GM20000 (cell line): Measurements from ENCODE around the gene PLCL2.

Experiments
- DNase-seq: peaks from one replicate; pipeline ENCODE4 v3.0.0; 2012; ENCODE audit warnings: low spot score
- TF ChIP-seq, protein P1 (sequence below): IDR thresholded peaks from 2 replicates; pipeline ENCODE4 v1.5.1; 2012; ENCODE audit warnings: mild to moderate bottlenecking, control low read depth; ENCODE audit errors: extremely low read depth, missing control alignments

PLCL2 gene

DNA sequence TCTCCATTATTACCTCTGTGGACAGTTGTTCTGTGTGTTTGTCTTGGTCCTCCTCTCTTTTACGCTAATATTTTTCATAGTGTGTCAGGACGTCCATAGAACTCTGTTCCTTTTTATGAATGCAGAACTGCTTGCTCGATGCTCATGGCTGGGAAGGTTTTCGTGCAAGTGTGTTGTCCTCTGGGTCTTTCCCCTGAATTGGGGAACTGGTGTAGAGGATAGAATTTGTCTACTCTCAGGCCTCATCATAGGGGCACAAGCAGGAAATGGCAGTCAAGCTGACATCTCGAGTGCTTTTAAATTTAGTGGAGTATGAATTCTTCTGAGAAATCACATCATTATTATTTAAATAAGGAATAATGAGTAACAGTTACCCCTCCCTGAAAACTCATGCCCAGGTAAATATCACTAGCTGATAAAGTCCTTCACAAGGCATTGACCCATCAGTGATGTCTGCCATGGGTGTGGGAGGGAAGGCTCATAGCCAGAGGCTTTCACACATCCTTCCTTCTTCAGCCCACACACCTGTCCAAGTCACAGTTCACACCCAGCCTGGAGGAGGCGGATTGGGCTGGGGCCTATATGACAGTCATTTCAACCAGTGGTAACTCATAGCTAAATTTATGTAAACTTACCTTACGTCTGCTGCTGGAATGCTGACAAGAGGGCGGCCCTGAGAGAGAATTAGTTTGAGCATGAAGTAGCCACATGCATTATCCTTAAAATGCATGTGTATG, 226.1 kb downstream of the PLCL2 start:
- TF ChIP-seq, protein P1, sequence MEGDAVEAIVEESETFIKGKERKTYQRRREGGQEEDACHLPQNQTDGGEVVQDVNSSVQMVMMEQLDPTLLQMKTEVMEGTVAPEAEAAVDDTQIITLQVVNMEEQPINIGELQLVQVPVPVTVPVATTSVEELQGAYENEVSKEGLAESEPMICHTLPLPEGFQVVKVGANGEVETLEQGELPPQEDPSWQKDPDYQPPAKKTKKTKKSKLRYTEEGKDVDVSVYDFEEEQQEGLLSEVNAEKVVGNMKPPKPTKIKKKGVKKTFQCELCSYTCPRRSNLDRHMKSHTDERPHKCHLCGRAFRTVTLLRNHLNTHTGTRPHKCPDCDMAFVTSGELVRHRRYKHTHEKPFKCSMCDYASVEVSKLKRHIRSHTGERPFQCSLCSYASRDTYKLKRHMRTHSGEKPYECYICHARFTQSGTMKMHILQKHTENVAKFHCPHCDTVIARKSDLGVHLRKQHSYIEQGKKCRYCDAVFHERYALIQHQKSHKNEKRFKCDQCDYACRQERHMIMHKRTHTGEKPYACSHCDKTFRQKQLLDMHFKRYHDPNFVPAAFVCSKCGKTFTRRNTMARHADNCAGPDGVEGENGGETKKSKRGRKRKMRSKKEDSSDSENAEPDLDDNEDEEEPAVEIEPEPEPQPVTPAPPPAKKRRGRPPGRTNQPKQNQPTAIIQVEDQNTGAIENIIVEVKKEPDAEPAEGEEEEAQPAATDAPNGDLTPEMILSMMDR = no peak
- no peak for DNase-seq

DNA sequence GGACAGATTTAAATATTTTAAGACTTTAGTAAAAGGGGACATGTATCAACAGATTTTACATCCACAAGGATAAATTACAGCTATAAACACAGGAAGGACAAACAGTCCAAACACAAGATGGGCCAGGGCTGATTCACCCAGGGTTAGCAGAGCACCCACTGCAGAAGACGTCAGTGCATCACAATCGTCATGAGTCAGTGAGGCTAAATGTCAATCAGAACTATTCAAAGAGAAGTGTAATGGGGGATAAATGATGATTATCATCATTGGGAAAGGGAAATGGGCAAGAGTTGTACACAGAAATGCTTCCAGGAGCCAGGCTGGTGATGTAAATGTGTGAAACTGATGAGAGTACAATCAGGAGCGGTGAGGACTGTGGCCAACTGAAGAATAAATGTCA, 226.8 kb downstream of the PLCL2 start:
- DNase-seq = no peak

DNA sequence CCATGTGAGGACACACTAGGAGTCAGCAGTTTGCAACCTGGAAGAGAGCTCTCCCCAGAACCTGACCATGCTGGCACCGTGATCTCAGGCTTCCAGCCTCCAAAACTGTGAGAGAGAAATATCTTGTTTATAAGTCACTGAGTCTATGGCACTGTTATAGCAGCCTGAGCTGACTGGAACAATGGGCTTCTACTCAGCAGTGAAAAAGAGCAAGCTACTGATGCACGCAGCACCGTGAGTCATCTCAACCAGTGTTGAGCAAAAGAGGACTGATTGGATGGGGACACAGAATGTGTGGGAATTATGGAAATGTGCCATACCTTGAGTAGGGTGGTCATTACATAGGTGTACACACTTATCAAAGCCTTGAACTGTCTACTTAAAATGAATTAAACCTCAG, 230.4 kb downstream of the PLCL2 start:
- TF ChIP-seq, protein P1 = no peak
- DNase-seq = no peak

More for the DNA sequence above, 226.8 kb downstream of the PLCL2 start:
- TF ChIP-seq, protein P1 = no peak

DNA sequence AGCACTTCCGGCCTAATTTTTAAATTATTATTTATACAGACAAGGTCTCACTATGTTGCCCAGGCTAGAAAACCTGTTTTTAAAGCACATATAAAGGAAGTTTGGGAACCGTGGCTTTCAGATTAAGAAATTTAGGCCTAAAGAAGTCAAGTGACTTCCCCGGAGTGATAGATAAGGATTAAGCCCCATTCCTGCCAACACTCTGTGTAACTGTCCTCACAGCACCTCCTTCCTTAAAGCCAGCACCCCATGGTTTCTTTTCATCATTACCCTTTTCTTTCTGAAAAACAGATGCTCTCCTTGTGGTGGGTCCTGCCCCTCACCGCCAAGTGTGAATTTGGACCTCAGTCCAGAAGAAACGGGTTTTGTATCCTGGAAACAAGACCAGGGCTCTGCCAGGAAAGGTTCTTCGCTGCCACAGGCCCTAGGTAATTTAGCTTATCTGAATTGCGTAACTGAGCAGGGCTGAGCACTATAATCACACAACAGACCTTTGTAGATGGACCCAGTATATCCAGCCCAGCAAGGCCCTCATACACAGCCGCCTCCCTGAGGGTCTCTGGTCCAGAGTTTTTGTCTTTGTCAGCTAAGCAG, 231.3 kb downstream of the PLCL2 start:
- TF ChIP-seq, protein P1 = no peak
- DNase-seq = no peak

DNA sequence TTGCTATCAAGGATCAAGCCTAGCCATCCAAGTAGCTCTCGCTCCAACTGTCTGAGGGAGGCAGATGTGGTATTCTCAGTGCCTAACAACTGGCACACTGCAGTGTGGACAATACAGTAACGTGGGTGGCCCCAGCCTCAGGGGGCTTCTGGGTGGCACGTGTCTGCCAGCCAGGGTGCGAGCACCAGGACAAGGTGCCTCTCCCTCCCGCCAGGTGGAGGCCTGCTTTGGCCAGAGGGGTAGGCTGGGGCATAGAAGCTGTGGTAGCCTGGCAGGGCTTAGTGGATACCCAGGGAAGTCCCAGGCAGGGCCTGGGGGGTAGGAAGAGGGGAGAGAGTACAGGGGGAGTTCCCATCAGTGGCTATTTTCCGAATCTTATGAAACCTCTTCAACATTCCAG, 234.0 kb downstream of the PLCL2 start:
- no peak for DNase-seq
- TF ChIP-seq, protein P1 = no peak

DNA sequence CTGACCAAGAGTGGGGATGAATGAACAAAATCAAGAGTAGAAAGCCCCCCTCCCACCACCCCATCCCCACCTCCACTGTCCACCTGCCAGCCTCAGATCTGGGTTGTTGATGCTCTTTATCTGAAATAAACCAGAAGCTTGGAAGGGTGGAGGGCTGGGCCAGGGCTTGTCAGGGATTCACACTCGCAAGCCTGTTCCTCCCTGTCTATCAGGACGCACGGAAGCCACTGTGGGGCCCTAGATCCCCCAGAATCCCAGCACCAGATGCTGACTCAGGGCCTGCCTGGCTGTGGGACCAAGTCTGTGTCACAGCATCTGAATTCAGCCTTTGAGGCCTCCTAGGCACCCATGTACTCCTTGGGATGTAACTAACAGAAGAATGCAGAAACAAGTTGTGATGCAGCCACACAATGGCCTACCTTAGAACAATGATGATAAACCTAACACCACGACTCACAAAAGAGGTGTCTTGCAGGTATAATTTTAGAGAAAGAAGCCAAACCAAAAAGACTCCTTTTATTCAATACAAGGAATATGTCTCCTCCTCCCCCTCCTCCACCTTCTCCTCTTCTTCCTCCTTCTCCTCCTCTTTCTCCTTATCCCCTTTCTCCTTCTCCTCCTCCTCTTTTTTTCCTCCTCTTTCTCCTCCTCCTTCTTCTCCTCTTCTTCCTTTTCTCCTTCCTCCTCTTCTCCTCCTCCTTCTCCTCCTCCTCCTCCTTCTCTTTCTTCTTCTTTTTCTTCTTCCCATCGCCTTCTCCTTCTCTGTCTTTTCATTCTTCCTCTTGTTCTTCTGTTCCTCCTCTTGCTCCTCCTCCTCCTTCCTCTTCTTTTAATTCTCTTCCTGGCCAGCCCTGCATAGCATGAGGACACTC, 234.7 kb downstream of the PLCL2 start:
- DNase-seq = no peak
- TF ChIP-seq, protein P1 = no peak

DNA sequence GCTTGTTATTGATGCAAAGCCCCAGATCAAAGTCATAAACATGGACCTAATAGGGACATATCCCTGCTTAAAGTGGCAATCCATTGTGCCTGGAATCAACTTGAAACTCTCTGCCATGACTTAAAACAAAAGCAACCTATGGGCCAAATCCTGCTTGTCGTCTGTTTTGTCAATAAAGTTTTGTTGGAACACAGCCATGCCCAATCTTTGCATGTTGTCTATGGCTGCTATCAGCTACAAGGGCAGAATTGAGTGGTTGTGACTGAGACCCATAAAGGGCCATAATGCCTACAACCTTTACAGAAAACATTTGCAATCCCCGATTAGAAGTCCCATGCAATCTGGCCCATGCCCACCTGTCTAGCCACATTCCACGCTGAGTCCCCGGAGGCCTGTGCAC, 235.4 kb downstream of the PLCL2 start:
- DNase-seq = no peak
- TF ChIP-seq, protein P1 = no peak
